ENCODE data around the gene PRDM9. TPM values are rescaled to one million over a fixed set of nuclear protein-coding genes. Genes with fewer than 3 reads are reported as not detected.

The PRDM9 gene
- total RNA-seq: not detected
- not detected for polyA plus RNA-seq (ENCODE audit: insufficient read depth, low read depth, low replicate concordance)
- long read RNA-seq, donor 1: 0 reads
- long read RNA-seq, donor 2: 0 reads
- long read RNA-seq, donor 3: 0 reads
- long read RNA-seq, donor 4: 0 reads
- long read RNA-seq, donor 5: 0 reads
- long read RNA-seq, donor 6: 0 reads
- long read RNA-seq, donor 7: 0 reads
- long read RNA-seq, donor 8: 0 reads
- long read RNA-seq, donor 9: 0 reads
- long read RNA-seq, donor 10: 0 reads

GRCh38 chr5:23507278-23507685 lies at the start of gene PRDM9:
Gene PRDM9 (plus strand): TSS chr5:23507609. CDS start chr5:23509034, 1,425 bp downstream.
- Histone ChIP-seq H3K27ac (ENCODE audit: low read depth in 2 of 2, low read length in 2 of 2) (no peak within 1 kb of the TSS), H3K27me3 (ENCODE audit: control insufficient read depth, insufficient read depth, low read length) (no peaks in the 10 kb centered on the region), H3K4me3 (ENCODE audit: low read length in 3 of 3) (peak within 1 kb of the TSS; percentile 6 to 55 (median 28)), H3K9me3 (ENCODE audit: control insufficient read depth in 2 of 3, insufficient read depth in 1 of 3, low read length in 3 of 3) (no peaks in the 10 kb centered on the region), H3K36me3 (ENCODE audit: control insufficient read depth in 2 of 3, insufficient read depth in 3 of 3, low read length in 3 of 3) (no peaks in the 10 kb centered on the region), H3K9ac (ENCODE audit: low read length in 3 of 3) (peak within 1 kb of the TSS in 1 of 3 donors; percentile 40), H3K4me1 (ENCODE audit: control insufficient read depth in 2 of 3, insufficient read depth in 2 of 3, low read depth in 1 of 3, low read length in 3 of 3) (no peaks in the 10 kb centered on the region)
- FAIRE-seq (no peak), DNase-seq (peak; percentile 63 to 95 (median 84))
- intact Hi-C loops (cut with DNase I): no loop called here
- no peak for TF ChIP-seq CTCF (IDR thresholded peaks at IDR 0.05; ENCODE audit: borderline replicate concordance, extremely low read depth, insufficient read depth)

GRCh38 chr5:23457780-23458179 lies 49.6 kb upstream of the PRDM9 start:
- FAIRE-seq: no peak
- H3K27me3 ChIP-seq (ENCODE audit: control insufficient read depth, insufficient read depth, low read length): no peaks in the 10 kb centered on the region
- intact Hi-C loops (cut with DNase I): no loop called here
- H3K4me1 ChIP-seq (ENCODE audit: control insufficient read depth in 2 of 3, insufficient read depth in 2 of 3, low read depth in 1 of 3, low read length in 3 of 3): peaks cover 0 to 5% (median 0%) of the 10 kb centered on the region in 3 donors
- H3K27ac ChIP-seq (ENCODE audit: low read depth in 2 of 2, low read length in 2 of 2): no peak overlapping the region
- no peak for DNase-seq
- H3K9me3 ChIP-seq (ENCODE audit: control insufficient read depth in 2 of 3, insufficient read depth in 1 of 3, low read length in 3 of 3): no peaks in the 10 kb centered on the region
- TF ChIP-seq CTCF (IDR thresholded peaks at IDR 0.05; ENCODE audit: borderline replicate concordance, extremely low read depth, insufficient read depth): no peak
- H3K9ac ChIP-seq (ENCODE audit: low read length in 3 of 3): no peak overlapping the region
- H3K36me3 ChIP-seq (ENCODE audit: control insufficient read depth in 2 of 3, insufficient read depth in 3 of 3, low read length in 3 of 3): no peaks in the 10 kb centered on the region
- H3K4me3 ChIP-seq (ENCODE audit: low read length in 3 of 3): no peak overlapping the region

- Histone ChIP-seq H3K27me3 (ENCODE audit: control insufficient read depth, insufficient read depth, low read length) (no peaks in the 10 kb centered on the region), H3K9ac (ENCODE audit: low read length in 3 of 3) (no peak overlapping the region), H3K4me1 (ENCODE audit: control insufficient read depth in 2 of 3, insufficient read depth in 2 of 3, low read depth in 1 of 3, low read length in 3 of 3) (peaks cover 0 to 5% (median 0%) of the 10 kb centered on the region in 3 donors), H3K27ac (ENCODE audit: low read depth in 2 of 2, low read length in 2 of 2) (no peak overlapping the region), H3K36me3 (ENCODE audit: control insufficient read depth in 2 of 3, insufficient read depth in 3 of 3, low read length in 3 of 3) (no peaks in the 10 kb centered on the region), H3K4me3 (ENCODE audit: low read length in 3 of 3) (no peak overlapping the region), H3K9me3 (ENCODE audit: control insufficient read depth in 2 of 3, insufficient read depth in 1 of 3, low read length in 3 of 3) (no peaks in the 10 kb centered on the region)
- no peak for TF ChIP-seq CTCF (IDR thresholded peaks at IDR 0.05; ENCODE audit: borderline replicate concordance, extremely low read depth, insufficient read depth)
- DNase-seq (no peak), FAIRE-seq (no peak)
- intact Hi-C loops (cut with DNase I): no loop called here
Measured at GRCh38 chr5:23459214-23459613, 48.2 kb upstream of the PRDM9 start.

Data from kidney (tissue), 22 donors.